DMS114 treated with DMSO at 0.1 percent for 48 hours (cell line): ENCODE data around the gene PI3.
"Not testable (repeated sequence)": the region's sequence is repeated elsewhere in the genome, so short reads cannot be mapped to it uniquely, and the experiment has no call there.

Source experiments
- DNase-seq: peaks from one replicate; lab custom pipeline; 2025; ENCODE audit not compliant: unreplicated experiment; lab: John Stamatoyannopoulos, UW

Gene PI3

GRCh38 chr20:45174434-45175364 lies at the start of gene PI3:
Gene PI3, plus strand, starts transcription at chr20:45174902. Its CDS starts 21 bp downstream, at chr20:45174923.
- DNase-seq, result no peak

- DNase-seq, result no peak
Measured at GRCh38 chr20:45128099-45128498, 46.6 kb upstream of the PI3 start.

- DNase-seq, result no peak
Measured at GRCh38 chr20:45136911-45137310, 37.8 kb upstream of the PI3 start.

GRCh38 chr20:45138561-45139300 lies 36.0 kb upstream of the PI3 start:
- DNase-seq, result no peak

GRCh38 chr20:45139733-45140375 lies 34.8 kb upstream of the PI3 start:
- not testable (repeated sequence) for DNase-seq

- no peak for DNase-seq
Measured at GRCh38 chr20:45140836-45141235, 33.9 kb upstream of the PI3 start.

- no peak for DNase-seq
Measured at GRCh38 chr20:45149062-45149461, 25.6 kb upstream of the PI3 start.

GRCh38 chr20:45152405-45152804 lies 22.3 kb upstream of the PI3 start:
- no peak for DNase-seq

GRCh38 chr20:45153147-45153546 lies 21.6 kb upstream of the PI3 start:
- DNase-seq, result no peak

- DNase-seq, result no peak
Measured at GRCh38 chr20:45153752-45154151, 20.9 kb upstream of the PI3 start.

GRCh38 chr20:45154183-45154582 lies 20.5 kb upstream of the PI3 start:
- no peak for DNase-seq

GRCh38 chr20:45154794-45155193 lies 19.9 kb upstream of the PI3 start:
- not testable (repeated sequence) for DNase-seq

- DNase-seq, result no peak
Measured at GRCh38 chr20:45156713-45157112, 18.0 kb upstream of the PI3 start.

GRCh38 chr20:45157962-45158361 lies 16.7 kb upstream of the PI3 start:
- DNase-seq, result no peak

GRCh38 chr20:45163083-45163803 lies 11.5 kb upstream of the PI3 start:
- DNase-seq, result no peak

GRCh38 chr20:45164906-45165305 lies 9.8 kb upstream of the PI3 start:
- no peak for DNase-seq

- DNase-seq, result no peak
Measured at GRCh38 chr20:45173522-45173921, 1.2 kb upstream of the PI3 start.

- no peak for DNase-seq
Measured at GRCh38 chr20:45176526-45177267, 2.0 kb downstream of the PI3 start.

- no peak for DNase-seq
Measured at GRCh38 chr20:45179166-45179565, 4.5 kb downstream of the PI3 start.

GRCh38 chr20:45181639-45182038 lies 6.9 kb downstream of the PI3 start:
- DNase-seq, result no peak
